Coronary artery (tissue), 2 donors: ENCODE results near the gene DCAF15.
"Not testable (repeated sequence)": the region's sequence is repeated elsewhere in the genome, so short reads cannot be mapped to it uniquely, and the experiment has no call there.

Source experiments
- DNase-seq: peaks from one replicate; pipeline ENCODE4 v3.0.0-alpha.2; 2017; ENCODE audit warnings: low spot score
- H3K27ac ChIP-seq, 2 donors: fragments of 200-600 bp; sonication (generic); one replicate each; pipeline ENCODE4 v1.5.1; 2016 to 2019
- H3K4me3 ChIP-seq: fragments of 200-600 bp; sonication (generic); 2 replicates; pipeline ENCODE4 v1.5.1; 2016; ENCODE audit warnings: mild to moderate bottlenecking, moderate library complexity
- CTCF ChIP-seq: fragments of 200-600 bp; sonication (generic); IDR thresholded peaks from one replicate; pipeline ENCODE4 v1.5.1; 2019; ENCODE audit warnings: antibody characterized with exemption

DCAF15 gene

GRCh38 chr19:13963603-13964105, 11.3 kb downstream of the DCAF15 start:
- TF ChIP-seq CTCF, result no peak
- no peak overlapping the region for H3K27ac ChIP-seq
- no peak for DNase-seq
- H3K4me3 ChIP-seq, result no peak overlapping the region

GRCh38 chr19:13964776-13965175, 12.5 kb downstream of the DCAF15 start:
- no peak for TF ChIP-seq CTCF
- no peak overlapping the region for H3K4me3 ChIP-seq
- DNase-seq, result no peak
- H3K27ac ChIP-seq, result no peak overlapping the region

- no peak overlapping the region for H3K4me3 ChIP-seq
- no peak for DNase-seq
- no peak overlapping the region for H3K27ac ChIP-seq
- no peak for TF ChIP-seq CTCF
Observed at GRCh38 chr19:13965377-13965896, 13.1 kb downstream of the DCAF15 start.

GRCh38 chr19:13965926-13966683, 13.8 kb downstream of the DCAF15 start:
- peak; percentile 65 for DNase-seq
- H3K27ac ChIP-seq, result no peak overlapping the region
- H3K4me3 ChIP-seq, result no peak overlapping the region
- TF ChIP-seq CTCF, result no peak

- no peak for DNase-seq
- TF ChIP-seq CTCF, result no peak
- no peak overlapping the region for H3K27ac ChIP-seq
- H3K4me3 ChIP-seq, result no peak overlapping the region
Observed at GRCh38 chr19:13966684-13967128, 14.4 kb downstream of the DCAF15 start.

GRCh38 chr19:13967206-13967605, 14.9 kb downstream of the DCAF15 start:
- H3K4me3 ChIP-seq, H3K27ac ChIP-seq, DNase-seq: not testable (repeated sequence)

GRCh38 chr19:13968383-13968935, 16.1 kb downstream of the DCAF15 start:
- no peak for TF ChIP-seq CTCF
- H3K27ac ChIP-seq, result no peak overlapping the region
- no peak overlapping the region for H3K4me3 ChIP-seq
- peak; percentile 70 for DNase-seq
